Measurements from ENCODE around the gene MDFIC2. TPM values are rescaled to one million over a fixed set of nuclear protein-coding genes. Genes with fewer than 3 reads are reported as not detected.

MDFIC2 gene
- total RNA-seq, 2 experiments from 2014 or later, result not detected

- ChIA-PET CTCF (ENCODE audit: unreplicated experiment) (no interaction called here), POLR2A (no interaction called here)
- Histone ChIP-seq H3K4me2 (ENCODE audit: low read length) (no peak overlapping the region), H2AFZ (ENCODE audit: low read length) (no peak overlapping the region), H3K79me2 (ENCODE audit: insufficient read depth, low read depth, low read length) (no peaks in the 10 kb centered on the region), H3K4me3 (ENCODE audit: low read depth, low read length, poor library complexity, severe bottlenecking) (no peak overlapping the region), H3K27ac (ENCODE audit: low read depth, low read length, poor library complexity, severe bottlenecking) (no peak overlapping the region), H3K9me2 (ENCODE audit: insufficient read depth, low read length) (no peaks in the 10 kb centered on the region), H3K4me1 (ENCODE audit: insufficient read depth, low read length, poor library complexity, severe bottlenecking) (no peaks in the 10 kb centered on the region), H3K9me3 (ENCODE audit: low read length) (no peaks in the 10 kb centered on the region), H3K36me3 (ENCODE audit: insufficient read depth, low read length) (no peaks in the 10 kb centered on the region), H4K20me1 (ENCODE audit: insufficient read depth, low read length) (no peaks in the 10 kb centered on the region)
- no peak for DNase-seq (ENCODE audit: low spot score)
- no peak for TF ChIP-seq CTCF (conservative IDR thresholded peaks at IDR 0.05; ENCODE audit: low read length)
- TF ChIP-seq EZH2phosphoT487 (IDR thresholded peaks at IDR 0.05; ENCODE audit: borderline replicate concordance, low read depth, low read length), result no peak
- no TSS peak for BruUV-seq (replicated peaks)
- intact Hi-C loops (cut with micrococcal nuclease; ENCODE audit: unreplicated experiment), result no loop called here
Observed at GRCh38 chr3:70179111-70179510, 133.3 kb downstream of the MDFIC2 start.

- no peaks in the 10 kb centered on the region for H3K36me3 ChIP-seq (ENCODE audit: insufficient read depth, low read length)
- H3K4me2 ChIP-seq (ENCODE audit: low read length), result no peak overlapping the region
- no peak overlapping the region for H3K4me3 ChIP-seq (ENCODE audit: low read depth, low read length, poor library complexity, severe bottlenecking)
- no peak for DNase-seq (ENCODE audit: low spot score)
- intact Hi-C loops (cut with micrococcal nuclease; ENCODE audit: unreplicated experiment), result no loop called here
- TF ChIP-seq EZH2phosphoT487 (IDR thresholded peaks at IDR 0.05; ENCODE audit: borderline replicate concordance, low read depth, low read length), result no peak
- TF ChIP-seq CTCF (conservative IDR thresholded peaks at IDR 0.05; ENCODE audit: low read length), result no peak
- H3K4me1 ChIP-seq (ENCODE audit: insufficient read depth, low read length, poor library complexity, severe bottlenecking), result no peaks in the 10 kb centered on the region
- H3K9me2 ChIP-seq (ENCODE audit: insufficient read depth, low read length), result no peaks in the 10 kb centered on the region
- H4K20me1 ChIP-seq (ENCODE audit: insufficient read depth, low read length), result no peaks in the 10 kb centered on the region
- BruUV-seq (replicated peaks), result no TSS peak
- ChIA-PET CTCF (ENCODE audit: unreplicated experiment) (no interaction called here), POLR2A (no interaction called here)
- no peak overlapping the region for H3K27ac ChIP-seq (ENCODE audit: low read depth, low read length, poor library complexity, severe bottlenecking)
- no peak overlapping the region for H2AFZ ChIP-seq (ENCODE audit: low read length)
- H3K9me3 ChIP-seq (ENCODE audit: low read length), result no peaks in the 10 kb centered on the region
- no peaks in the 10 kb centered on the region for H3K79me2 ChIP-seq (ENCODE audit: insufficient read depth, low read depth, low read length)
Observed at GRCh38 chr3:70177881-70178645, 134.4 kb downstream of the MDFIC2 start.

GRCh38 chr3:70176224-70176623, 136.2 kb downstream of the MDFIC2 start:
- Histone ChIP-seq H3K4me2 (ENCODE audit: low read length) (no peak overlapping the region), H3K79me2 (ENCODE audit: insufficient read depth, low read depth, low read length) (no peaks in the 10 kb centered on the region), H3K9me3 (ENCODE audit: low read length) (no peaks in the 10 kb centered on the region), H4K20me1 (ENCODE audit: insufficient read depth, low read length) (no peaks in the 10 kb centered on the region), H3K9me2 (ENCODE audit: insufficient read depth, low read length) (no peaks in the 10 kb centered on the region), H2AFZ (ENCODE audit: low read length) (no peak overlapping the region), H3K36me3 (ENCODE audit: insufficient read depth, low read length) (no peaks in the 10 kb centered on the region), H3K27ac (ENCODE audit: low read depth, low read length, poor library complexity, severe bottlenecking) (no peak overlapping the region), H3K4me3 (ENCODE audit: low read depth, low read length, poor library complexity, severe bottlenecking) (no peak overlapping the region), H3K4me1 (ENCODE audit: insufficient read depth, low read length, poor library complexity, severe bottlenecking) (no peaks in the 10 kb centered on the region)
- no peak for DNase-seq (ENCODE audit: low spot score)
- TF ChIP-seq CTCF (conservative IDR thresholded peaks at IDR 0.05; ENCODE audit: low read length) (no peak), EZH2phosphoT487 (IDR thresholded peaks at IDR 0.05; ENCODE audit: borderline replicate concordance, low read depth, low read length) (no peak)
- POLR2A ChIA-PET, result no interaction called here
- no TSS peak for BruUV-seq (replicated peaks)
- CTCF ChIA-PET (ENCODE audit: unreplicated experiment), result no interaction called here
- intact Hi-C loops (cut with micrococcal nuclease; ENCODE audit: unreplicated experiment), result no loop called here

Measured in OCI-LY7 (cell line).